Measurements from ENCODE around the gene ALCAM. TPM values are rescaled to one million over a fixed set of nuclear protein-coding genes. Genes with fewer than 3 reads are reported as not detected.

Gene ALCAM
- total RNA-seq, 4 donors from 2014 or later: 23.9 to 45.2 (median 40.5) TPM

DNA sequence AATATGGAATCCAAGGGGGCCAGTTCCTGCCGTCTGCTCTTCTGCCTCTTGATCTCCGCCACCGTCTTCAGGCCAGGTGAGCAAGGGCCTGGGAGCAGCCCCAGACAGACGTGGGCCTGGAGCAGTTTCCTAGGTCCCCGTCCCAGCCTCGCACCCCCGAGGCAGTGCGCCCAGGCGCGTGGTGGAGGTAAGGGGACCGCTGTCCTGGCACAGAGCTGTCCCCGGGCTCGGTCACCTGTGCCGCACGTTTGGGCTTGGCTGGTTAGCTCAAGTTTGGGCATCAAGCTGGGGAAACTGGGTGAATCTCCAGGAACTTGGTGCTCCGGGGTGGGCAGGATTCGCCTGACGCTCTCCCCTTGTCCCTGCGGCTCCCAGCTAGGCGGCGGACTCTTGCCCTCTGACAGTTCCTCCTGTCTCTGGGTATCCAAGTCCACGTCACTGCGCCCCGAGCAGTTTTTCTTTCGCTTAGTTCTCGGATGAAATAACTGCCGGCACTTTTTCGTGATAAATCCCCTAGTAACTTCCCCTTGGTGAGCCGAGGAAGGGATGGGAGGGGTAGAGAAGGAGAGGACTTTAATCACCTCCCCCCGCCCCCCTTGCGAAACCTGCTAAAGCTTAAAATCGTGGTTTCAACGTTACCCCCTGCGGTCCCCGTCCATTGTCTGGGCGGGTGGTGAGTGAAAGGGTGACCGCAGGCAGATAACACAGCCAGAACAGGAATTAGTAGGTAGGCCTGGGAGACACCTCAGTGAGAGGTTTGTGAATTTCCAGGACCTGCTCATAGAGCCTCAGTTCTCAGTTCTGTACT lies 901 bp downstream of the ALCAM start:
- no peaks in the 10 kb centered on the region for H3K27me3 ChIP-seq
- peak overlapping the region; percentile 75 to 92 (median 87) for H3K27ac ChIP-seq
- no peaks in the 10 kb centered on the region for H3K36me3 ChIP-seq
- DNase-seq (ENCODE audit: low spot score in 2 of 2): peak; percentile 38
- peaks cover 0 to 21% (median 6%) of the 10 kb centered on the region in 4 donors for H3K4me1 ChIP-seq
- TF ChIP-seq, protein P1, sequence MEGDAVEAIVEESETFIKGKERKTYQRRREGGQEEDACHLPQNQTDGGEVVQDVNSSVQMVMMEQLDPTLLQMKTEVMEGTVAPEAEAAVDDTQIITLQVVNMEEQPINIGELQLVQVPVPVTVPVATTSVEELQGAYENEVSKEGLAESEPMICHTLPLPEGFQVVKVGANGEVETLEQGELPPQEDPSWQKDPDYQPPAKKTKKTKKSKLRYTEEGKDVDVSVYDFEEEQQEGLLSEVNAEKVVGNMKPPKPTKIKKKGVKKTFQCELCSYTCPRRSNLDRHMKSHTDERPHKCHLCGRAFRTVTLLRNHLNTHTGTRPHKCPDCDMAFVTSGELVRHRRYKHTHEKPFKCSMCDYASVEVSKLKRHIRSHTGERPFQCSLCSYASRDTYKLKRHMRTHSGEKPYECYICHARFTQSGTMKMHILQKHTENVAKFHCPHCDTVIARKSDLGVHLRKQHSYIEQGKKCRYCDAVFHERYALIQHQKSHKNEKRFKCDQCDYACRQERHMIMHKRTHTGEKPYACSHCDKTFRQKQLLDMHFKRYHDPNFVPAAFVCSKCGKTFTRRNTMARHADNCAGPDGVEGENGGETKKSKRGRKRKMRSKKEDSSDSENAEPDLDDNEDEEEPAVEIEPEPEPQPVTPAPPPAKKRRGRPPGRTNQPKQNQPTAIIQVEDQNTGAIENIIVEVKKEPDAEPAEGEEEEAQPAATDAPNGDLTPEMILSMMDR (IDR thresholded peaks at IDR 0.05): peak in 1 of 5 experiments; percentile 7
- TF ChIP-seq POLR2A (IDR thresholded peaks at IDR 0.05): no peak
- TF ChIP-seq EP300 (IDR thresholded peaks at IDR 0.05): no peak
- peak overlapping the region; percentile 69 to 83 (median 72) for H3K4me3 ChIP-seq
- WGBS, 2 donors: 1 to 2% methylated on average over 24 to 34 of the region's 37 CpGs
- no peaks in the 10 kb centered on the region for H3K9me3 ChIP-seq

DNA sequence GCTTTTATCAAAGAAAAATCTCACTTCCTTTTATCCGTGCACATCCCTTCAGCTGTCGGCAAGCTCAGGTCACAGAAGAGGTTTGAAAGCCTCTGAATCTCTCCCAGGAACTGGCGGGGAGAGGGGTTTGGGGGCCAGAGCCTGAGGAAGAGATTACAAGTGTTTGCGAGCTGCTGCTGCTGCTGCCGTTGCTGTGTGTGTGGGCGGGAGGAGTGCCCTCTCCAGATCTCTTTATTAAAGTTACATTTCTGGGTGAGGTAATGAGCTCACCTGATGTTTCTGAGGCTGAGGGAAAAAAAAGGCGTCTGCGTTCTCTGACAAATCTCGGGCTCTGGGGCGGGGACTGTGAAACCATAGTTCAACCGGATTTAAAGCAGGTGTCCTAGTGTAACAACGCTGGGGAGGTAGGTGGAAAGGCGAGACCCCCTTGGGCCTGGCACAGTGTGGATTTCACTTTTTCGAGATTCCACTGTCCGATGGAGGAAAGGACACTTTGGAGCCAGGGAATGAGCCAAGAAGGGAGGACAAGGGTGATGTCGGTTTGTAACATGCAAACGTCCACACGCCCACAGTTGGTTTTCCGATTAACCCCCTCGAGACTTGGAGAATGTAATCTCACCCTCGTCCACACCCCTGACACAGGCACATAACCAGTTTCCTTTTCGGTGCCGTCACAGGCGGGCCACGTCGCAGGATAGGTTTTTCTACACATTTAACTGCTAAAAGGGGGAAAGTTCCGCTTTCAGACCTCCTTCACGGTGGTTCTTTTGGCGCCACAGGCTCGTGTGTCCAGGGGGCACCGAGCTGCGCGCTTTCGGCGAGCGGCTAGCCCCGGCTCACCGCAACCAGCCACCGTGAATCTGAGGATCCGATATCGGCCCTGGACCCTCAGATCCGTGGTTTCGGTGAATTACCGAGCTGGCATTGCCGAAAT lies 2.1 kb downstream of the ALCAM start:
- 1 to 2% methylated on average over 34 to 45 of the region's 45 CpGs for WGBS, 2 donors
- Histone ChIP-seq H3K27me3 (no peaks in the 10 kb centered on the region), H3K4me1 (peaks cover 0 to 21% (median 6%) of the 10 kb centered on the region in 4 donors), H3K9me3 (no peaks in the 10 kb centered on the region), H3K4me3 (peak overlapping the region; percentile 69 to 83 (median 72)), H3K36me3 (no peaks in the 10 kb centered on the region), H3K27ac (peak overlapping the region; percentile 75 to 92 (median 87))
- peak in 1 of 2 donors; percentile 3 for TF ChIP-seq EP300 (IDR thresholded peaks at IDR 0.05)
- TF ChIP-seq, protein P1 (IDR thresholded peaks at IDR 0.05): no peak
- peak in 1 of 2 donors; percentile 10 for TF ChIP-seq POLR2A (IDR thresholded peaks at IDR 0.05)
- DNase-seq (ENCODE audit: low spot score in 2 of 2): peak in 1 of 2 donors; percentile 25

DNA sequence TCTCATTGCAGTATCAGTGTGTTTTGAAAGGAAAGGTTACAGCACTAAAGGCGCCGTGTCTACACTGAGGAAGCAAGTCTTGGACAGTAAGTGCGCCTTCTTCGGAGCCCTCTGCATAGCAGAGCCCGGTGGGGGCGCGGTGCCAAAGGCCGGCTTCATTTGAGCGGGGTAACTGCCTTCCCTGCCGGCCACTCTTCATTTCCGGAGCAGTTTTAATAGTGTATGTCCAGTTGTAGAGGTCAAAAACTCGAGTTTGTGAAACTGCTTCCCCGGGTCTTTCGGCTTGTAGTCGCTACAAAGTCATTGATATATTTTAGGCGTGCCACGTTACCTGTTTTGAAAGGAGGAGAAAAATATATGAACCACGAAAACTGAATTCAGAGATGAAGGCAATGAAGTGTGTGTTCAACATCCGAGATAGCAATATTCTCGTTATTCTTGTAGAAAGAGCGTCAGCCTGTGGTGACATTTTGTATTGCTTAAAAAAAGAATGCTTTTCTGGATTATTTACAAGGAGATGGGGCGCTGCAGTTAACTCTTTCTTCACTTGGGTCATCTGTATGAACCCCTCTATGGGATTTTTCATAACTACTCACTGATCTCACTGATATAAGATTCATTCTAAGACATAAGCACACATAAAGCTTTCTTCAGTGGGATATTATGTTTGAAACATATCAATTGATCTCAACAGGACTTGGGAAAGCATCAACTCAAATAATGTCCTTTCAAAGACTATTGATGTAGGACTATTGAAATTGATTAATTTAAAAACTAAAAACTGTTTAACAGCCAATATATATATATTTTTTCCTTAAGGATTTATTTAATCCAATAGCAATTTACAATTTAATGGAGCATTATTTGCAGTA lies 3.0 kb downstream of the ALCAM start:
- WGBS, 2 donors: 0 to 1% methylated on average over 19 to 22 of the region's 22 CpGs
- DNase-seq (ENCODE audit: low spot score in 2 of 2): peak; percentile 56 to 78

DNA sequence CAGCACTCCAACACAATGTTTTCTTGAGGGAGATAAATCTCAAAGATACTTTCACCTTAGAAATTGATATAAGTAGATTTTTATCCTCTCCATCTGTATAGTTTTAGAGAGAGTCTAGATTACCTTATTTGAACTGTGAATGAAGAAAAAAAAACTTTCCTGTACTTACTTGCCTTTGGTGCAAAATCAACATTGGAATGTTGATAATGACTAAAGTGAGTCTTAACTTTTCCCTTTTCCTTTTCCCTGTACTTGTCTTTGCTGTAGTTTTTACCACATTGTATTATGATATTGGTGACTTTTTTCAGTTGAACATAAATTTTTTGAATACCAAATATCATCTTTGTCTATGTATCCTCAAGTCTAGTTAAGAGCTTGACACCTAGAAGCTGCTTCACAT lies 6.7 kb downstream of the ALCAM start:
- Histone ChIP-seq H3K4me3 (no peak overlapping the region), H3K9me3 (no peaks in the 10 kb centered on the region), H3K4me1 (peaks cover 0 to 11% (median 2%) of the 10 kb centered on the region in 4 donors), H3K27me3 (no peaks in the 10 kb centered on the region), H3K36me3 (no peaks in the 10 kb centered on the region), H3K27ac (no peak overlapping the region)
- no peak for TF ChIP-seq POLR2A (IDR thresholded peaks at IDR 0.05)
- DNase-seq (ENCODE audit: low spot score in 2 of 2): no peak

More for the DNA sequence above, 3.0 kb downstream of the ALCAM start:
- Histone ChIP-seq H3K36me3 (no peaks in the 10 kb centered on the region), H3K27me3 (no peaks in the 10 kb centered on the region), H3K27ac (peak overlapping the region; percentile 75 to 92 (median 87)), H3K4me1 (peaks cover 0 to 21% (median 6%) of the 10 kb centered on the region in 4 donors), H3K9me3 (no peaks in the 10 kb centered on the region), H3K4me3 (peak overlapping the region; percentile 69 to 83 (median 72))
- TF ChIP-seq, protein P1 (IDR thresholded peaks at IDR 0.05): peak; percentile 64 to 79 (median 68)
- TF ChIP-seq POLR2A (IDR thresholded peaks at IDR 0.05) (no peak), EP300 (IDR thresholded peaks at IDR 0.05) (no peak)
